ENCODE measurements around the gene RBP7. TPM values are rescaled to one million over a fixed set of nuclear protein-coding genes. Genes with fewer than 3 reads are reported as not detected.

RBP7 gene
- total and polyA plus RNA-seq, 2 donors (not counting 3 experiments of a cell fraction or from before 2014, with no cell fraction given): not detected

DNA sequence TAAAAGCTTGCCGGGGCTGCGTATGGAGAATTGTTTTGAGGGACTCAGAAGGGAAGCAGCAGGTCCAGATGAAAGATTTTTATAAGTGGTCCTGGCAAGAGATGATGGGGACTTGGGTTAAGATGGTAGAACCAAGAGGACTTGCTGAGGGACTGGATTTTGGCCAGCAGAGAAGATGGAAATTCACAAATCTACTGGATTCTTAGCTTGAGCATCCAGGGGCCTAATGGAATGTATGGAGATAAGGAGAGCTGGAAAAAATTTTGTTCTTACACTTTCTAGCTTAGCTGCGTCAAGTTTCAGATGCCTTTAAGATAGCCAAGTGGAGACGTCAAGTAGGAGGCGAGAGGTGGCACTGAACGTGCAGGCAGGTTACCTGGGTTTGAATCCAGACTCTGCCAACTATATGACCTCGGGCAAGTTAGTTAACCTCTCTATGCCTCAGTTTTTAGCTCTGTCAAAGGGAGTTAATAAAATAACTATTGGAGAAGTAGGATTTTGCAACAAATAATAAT lies 3.4 kb upstream of the RBP7 start:
- H3K4me1 ChIP-seq (ENCODE audit: control insufficient read depth, extremely low read depth, insufficient read depth, low read length): peaks cover 24% of the 10 kb centered on the region
- intact Hi-C loops (cut with micrococcal nuclease) (no loop called here), dilution Hi-C loops (cut with MboI; ENCODE audit: extremely low pct_ligation_motif_present, low sequenced_read_pairs) (no loop called here)
- POLR2A ChIA-PET: no interaction called here
- CTCF ChIA-PET: interaction anchor here (0.7 to 1.8 kb wide), 5 partner anchors 11 to 209 kb away, joined by 3 to 8 read pairs (median 3); partner anchors contain the start of genes LZIC and NMNAT1
- no peak overlapping the region for H3K4me2 ChIP-seq (ENCODE audit: insufficient read depth, low read length)
- no peaks in the 10 kb centered on the region for H3K36me3 ChIP-seq (ENCODE audit: control insufficient read depth in 2 of 2, extremely low read depth in 1 of 2, insufficient read depth in 2 of 2, low read length in 2 of 2)
- BruUV-seq (replicated peaks): no TSS peak
- DNase-seq (ENCODE audit: low read depth, low spot score): no peak
- no peak for FAIRE-seq
- no peaks in the 10 kb centered on the region for H3K79me2 ChIP-seq (ENCODE audit: control insufficient read depth, insufficient read depth, low read length)
- no peaks in the 10 kb centered on the region for H4K20me1 ChIP-seq (replicated peaks; ENCODE audit: control insufficient read depth, extremely low read depth, insufficient read depth, low read length)
- H3K9ac ChIP-seq (replicated peaks; ENCODE audit: extremely low read depth, insufficient read depth, low read length): no peak overlapping the region
- no peak overlapping the region for H3K27ac ChIP-seq (ENCODE audit: insufficient read depth, low read depth, low read length)
- H3K27me3 ChIP-seq (ENCODE audit: control insufficient read depth in 2 of 2, insufficient read depth in 2 of 2, low read length in 2 of 2): peaks cover 23 to 42% of the 10 kb centered on the region in 2 experiments
- no peak overlapping the region for H3K4me3 ChIP-seq (replicated peaks in 1 of 3; ENCODE audit: insufficient read depth in 1 of 3, low read depth in 1 of 3, low read length in 3 of 3)
- no peak for TF ChIP-seq POLR2AphosphoS5 (IDR thresholded peaks at IDR 0.05; ENCODE audit: insufficient read depth, low read depth, low read length)
- TF ChIP-seq, protein P1, sequence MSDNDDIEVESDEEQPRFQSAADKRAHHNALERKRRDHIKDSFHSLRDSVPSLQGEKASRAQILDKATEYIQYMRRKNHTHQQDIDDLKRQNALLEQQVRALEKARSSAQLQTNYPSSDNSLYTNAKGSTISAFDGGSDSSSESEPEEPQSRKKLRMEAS (IDR thresholded peaks at IDR 0.05; ENCODE audit: insufficient read depth, insufficient read length): no peak
- TF ChIP-seq EZH2 (IDR thresholded peaks at IDR 0.05; ENCODE audit: borderline replicate concordance, low read depth, low read length, severe bottlenecking): no peak
- TF ChIP-seq JUN (IDR thresholded peaks at IDR 0.05; ENCODE audit: borderline replicate concordance, insufficient read depth, insufficient read length, low read depth): no peak
- no peak for TF ChIP-seq MYC (IDR thresholded peaks at IDR 0.05; ENCODE audit: low read depth, low read length)
- no peak for TF ChIP-seq GATA2 (IDR thresholded peaks at IDR 0.05; ENCODE audit: insufficient read depth, insufficient read length, low read depth, low read length)
- no peak for TF ChIP-seq POLR2A (IDR thresholded peaks at IDR 0.05; ENCODE audit: low read depth, low read length)
- TF ChIP-seq, protein P2, sequence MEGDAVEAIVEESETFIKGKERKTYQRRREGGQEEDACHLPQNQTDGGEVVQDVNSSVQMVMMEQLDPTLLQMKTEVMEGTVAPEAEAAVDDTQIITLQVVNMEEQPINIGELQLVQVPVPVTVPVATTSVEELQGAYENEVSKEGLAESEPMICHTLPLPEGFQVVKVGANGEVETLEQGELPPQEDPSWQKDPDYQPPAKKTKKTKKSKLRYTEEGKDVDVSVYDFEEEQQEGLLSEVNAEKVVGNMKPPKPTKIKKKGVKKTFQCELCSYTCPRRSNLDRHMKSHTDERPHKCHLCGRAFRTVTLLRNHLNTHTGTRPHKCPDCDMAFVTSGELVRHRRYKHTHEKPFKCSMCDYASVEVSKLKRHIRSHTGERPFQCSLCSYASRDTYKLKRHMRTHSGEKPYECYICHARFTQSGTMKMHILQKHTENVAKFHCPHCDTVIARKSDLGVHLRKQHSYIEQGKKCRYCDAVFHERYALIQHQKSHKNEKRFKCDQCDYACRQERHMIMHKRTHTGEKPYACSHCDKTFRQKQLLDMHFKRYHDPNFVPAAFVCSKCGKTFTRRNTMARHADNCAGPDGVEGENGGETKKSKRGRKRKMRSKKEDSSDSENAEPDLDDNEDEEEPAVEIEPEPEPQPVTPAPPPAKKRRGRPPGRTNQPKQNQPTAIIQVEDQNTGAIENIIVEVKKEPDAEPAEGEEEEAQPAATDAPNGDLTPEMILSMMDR (IDR thresholded peaks at IDR 0.05; ENCODE audit: extremely low read depth in 1 of 2, insufficient read depth in 1 of 2, low read depth in 1 of 2, low read length in 2 of 2): no peak
- TF ChIP-seq FOS (IDR thresholded peaks at IDR 0.05; ENCODE audit: borderline replicate concordance, insufficient read depth, low read length): no peak
- no peaks in the 10 kb centered on the region for H3K9me3 ChIP-seq (replicated peaks; ENCODE audit: control insufficient read depth, insufficient read depth, low read length)
- no peak overlapping the region for H2AFZ ChIP-seq (ENCODE audit: low read depth, low read length)
- H3K9me1 ChIP-seq (replicated peaks; ENCODE audit: control insufficient read depth, extremely low read depth, insufficient read depth, low read length): no peaks in the 10 kb centered on the region

Data from endothelial cell of umbilical vein (primary cell).